Stimulated activated naive CD8-positive, alpha-beta T cell treated with anti-CD3 and anti-CD28 coated beads, Interleukin-15, Interleukin-2, amounts not matched to agents 100 ng/mL and 50 ng/mL, for 24 hours (primary cell): ENCODE data around the gene TTC22.

Experiments used
- H3K27ac Mint-ChIP-seq: one replicate; pipeline ENCODE4 v1.8.0; 2021; ENCODE audit warnings: mild to moderate bottlenecking, mixed read lengths
- H3K27me3 Mint-ChIP-seq: one replicate; pipeline ENCODE4 v1.8.0; 2021; ENCODE audit warnings: mixed read lengths
- H3K36me3 Mint-ChIP-seq: one replicate; pipeline ENCODE4 v1.8.0; 2021; ENCODE audit warnings: low read depth, mixed read lengths
- H3K4me1 Mint-ChIP-seq: one replicate; pipeline ENCODE4 v1.8.0; 2021; ENCODE audit warnings: low read depth, mixed read lengths
- H3K4me3 Mint-ChIP-seq: one replicate; pipeline ENCODE4 v1.8.0; 2021; ENCODE audit warnings: mild to moderate bottlenecking, mixed read lengths
- H3K9me3 Mint-ChIP-seq: one replicate; pipeline ENCODE4 v1.8.0; 2021; ENCODE audit warnings: mixed read lengths

TTC22 gene

DNA sequence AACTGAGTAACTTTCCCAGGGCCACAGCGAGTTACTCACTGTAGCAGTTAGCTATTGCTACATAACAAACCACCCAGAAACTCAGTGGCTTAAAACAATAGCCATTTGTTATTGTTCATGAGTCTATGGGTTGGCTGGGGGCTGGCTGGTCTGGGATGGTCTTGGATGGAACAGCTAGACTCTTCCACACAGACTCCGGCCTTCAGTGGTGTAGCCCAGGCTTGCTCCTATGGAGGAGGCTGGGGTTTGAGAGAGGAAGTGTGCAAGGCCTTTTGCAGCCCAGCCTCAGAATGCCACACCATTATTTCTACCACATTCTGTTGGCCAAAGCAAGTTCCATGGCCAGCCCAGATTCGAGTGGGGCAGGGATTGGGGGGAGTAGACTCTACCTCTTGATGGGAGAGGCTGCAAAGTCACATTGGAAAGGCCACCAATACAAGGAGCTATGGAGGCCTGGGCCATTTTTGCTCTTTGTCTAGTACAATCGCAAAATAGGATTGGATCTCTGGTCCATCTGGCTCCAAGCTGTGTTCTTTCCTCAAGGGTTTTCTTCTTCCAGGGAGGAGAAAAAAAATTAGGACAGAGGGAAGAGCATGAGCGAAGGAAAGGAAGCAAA lies 37.5 kb upstream of the TTC22 start:
- no peaks in the 10 kb centered on the region for H3K27me3 Mint-ChIP-seq
- H3K4me1 Mint-ChIP-seq, result no peaks in the 10 kb centered on the region
- no peak overlapping the region for H3K4me3 Mint-ChIP-seq
- no peaks in the 10 kb centered on the region for H3K36me3 Mint-ChIP-seq
- H3K9me3 Mint-ChIP-seq, result no peaks in the 10 kb centered on the region
- H3K27ac Mint-ChIP-seq, result no peak overlapping the region

DNA sequence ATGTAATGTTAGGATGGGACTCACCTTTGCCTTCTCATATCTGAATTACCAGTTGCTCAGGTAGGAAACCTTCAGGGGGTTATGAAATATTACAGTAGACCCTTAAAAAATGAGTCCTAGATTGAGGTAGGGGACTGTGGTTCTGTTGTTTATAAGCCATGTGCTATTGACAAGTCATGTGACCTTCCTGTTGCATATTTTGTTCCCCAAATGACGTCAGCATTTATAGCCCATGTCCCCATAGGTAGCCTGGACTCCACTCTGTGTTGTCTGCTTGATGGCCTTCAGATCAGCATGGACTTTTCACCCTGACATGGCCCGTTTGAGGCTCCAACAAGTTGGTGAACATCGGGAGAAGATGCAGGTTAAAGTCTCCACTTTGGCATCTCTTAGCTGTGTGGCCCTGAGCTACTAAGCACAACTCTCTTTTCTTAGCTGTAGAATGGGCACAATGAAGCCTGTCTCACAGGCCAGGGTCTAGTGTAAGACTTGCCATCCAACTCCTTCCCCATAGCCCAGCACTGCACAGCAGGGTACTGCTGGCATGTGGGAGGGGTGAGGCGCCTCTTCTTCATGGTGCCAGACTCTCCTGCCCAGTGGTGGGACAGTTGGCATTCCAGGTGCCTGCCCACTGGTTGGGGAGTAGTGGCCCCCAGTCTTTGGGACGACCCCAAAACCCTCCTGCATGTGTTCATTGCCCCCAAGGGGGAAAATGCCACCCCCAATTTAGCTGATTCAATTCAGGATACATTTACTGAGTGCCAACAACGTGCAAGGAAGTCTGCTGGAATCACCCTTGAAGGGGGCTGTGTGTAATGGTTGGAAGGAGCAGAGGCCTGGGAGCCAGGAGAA lies 36.1 kb upstream of the TTC22 start:
- Mint-ChIP-seq H3K4me3 (no peak overlapping the region), H3K9me3 (no peaks in the 10 kb centered on the region), H3K27me3 (no peaks in the 10 kb centered on the region), H3K36me3 (no peaks in the 10 kb centered on the region), H3K4me1 (no peaks in the 10 kb centered on the region), H3K27ac (no peak overlapping the region)

DNA sequence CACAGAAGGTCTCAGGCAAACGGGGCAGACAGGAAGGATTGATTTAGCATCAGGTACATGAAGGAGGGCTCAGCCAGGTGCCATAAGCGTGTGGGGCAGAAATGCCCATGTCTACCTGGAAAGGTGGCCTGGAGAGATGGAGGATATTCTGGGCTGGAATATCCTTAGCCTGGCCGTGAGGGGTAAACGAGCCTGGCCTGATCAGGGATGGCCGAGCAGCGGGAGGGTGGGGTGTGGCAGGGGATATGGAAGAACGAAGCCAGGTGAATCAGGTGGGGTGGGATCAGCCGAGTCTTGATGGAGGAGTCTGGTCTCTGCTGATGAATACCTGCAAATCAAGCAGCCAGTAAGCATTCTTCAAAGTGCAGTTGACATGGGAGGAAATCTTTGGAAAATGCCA lies 35.5 kb upstream of the TTC22 start:
- Mint-ChIP-seq H3K27me3 (no peaks in the 10 kb centered on the region), H3K36me3 (no peaks in the 10 kb centered on the region), H3K4me1 (no peaks in the 10 kb centered on the region), H3K9me3 (no peaks in the 10 kb centered on the region), H3K4me3 (no peak overlapping the region), H3K27ac (no peak overlapping the region)

GRCh38 chr1:54835970-54836369 lies 34.8 kb upstream of the TTC22 start:
- Mint-ChIP-seq H3K4me1 (no peaks in the 10 kb centered on the region), H3K4me3 (no peak overlapping the region), H3K9me3 (peaks cover 2% of the 10 kb centered on the region), H3K27ac (no peak overlapping the region), H3K27me3 (no peaks in the 10 kb centered on the region), H3K36me3 (peaks cover 2% of the 10 kb centered on the region)

DNA sequence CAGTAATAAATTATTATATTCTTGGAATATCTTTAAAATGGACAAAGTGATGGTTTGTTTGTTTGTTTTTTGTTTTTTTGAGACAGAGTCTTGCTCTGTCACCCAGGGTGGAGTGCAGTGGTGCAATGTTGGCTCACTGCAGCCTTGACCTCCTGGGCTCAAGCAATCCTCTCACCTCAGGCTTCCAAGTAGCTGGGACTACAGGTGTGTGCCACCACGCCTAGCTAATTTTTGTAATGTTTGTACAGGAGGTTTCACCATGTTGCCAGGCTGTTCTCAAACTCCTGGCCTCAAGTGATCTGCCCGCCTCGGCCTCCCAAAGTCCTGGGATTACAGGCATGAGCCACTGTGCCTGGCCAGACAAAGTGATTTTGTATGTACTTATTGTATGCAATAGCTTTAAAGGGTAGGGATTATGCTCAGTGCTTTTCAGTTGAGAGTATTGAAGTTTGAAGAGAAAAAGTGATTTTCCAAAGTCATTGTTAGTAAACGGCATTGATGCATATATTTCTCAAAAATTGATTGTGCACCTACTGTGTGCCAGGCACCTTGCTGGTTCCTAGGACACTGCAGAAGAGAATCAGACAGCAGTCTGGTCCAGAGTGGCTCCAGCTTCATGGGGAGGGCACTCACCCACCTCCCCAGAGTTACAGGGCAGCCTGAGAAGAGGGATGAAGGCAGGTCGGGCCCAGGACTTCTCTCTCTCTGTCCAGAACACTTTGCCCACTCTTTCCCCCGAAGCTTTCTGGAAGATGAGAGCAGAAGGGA lies 34.2 kb upstream of the TTC22 start:
- H3K9me3 Mint-ChIP-seq, result peaks cover 7% of the 10 kb centered on the region
- no peak overlapping the region for H3K27ac Mint-ChIP-seq
- H3K27me3 Mint-ChIP-seq, result no peaks in the 10 kb centered on the region
- H3K4me3 Mint-ChIP-seq, result no peak overlapping the region
- H3K36me3 Mint-ChIP-seq, result peaks cover 8% of the 10 kb centered on the region
- no peaks in the 10 kb centered on the region for H3K4me1 Mint-ChIP-seq

GRCh38 chr1:54834007-54834541 lies 33.0 kb upstream of the TTC22 start:
- Mint-ChIP-seq H3K4me3 (no peak overlapping the region), H3K27ac (no peak overlapping the region), H3K9me3 (peaks cover 7% of the 10 kb centered on the region), H3K27me3 (no peaks in the 10 kb centered on the region), H3K4me1 (no peaks in the 10 kb centered on the region), H3K36me3 (peaks cover 8% of the 10 kb centered on the region)

GRCh38 chr1:54833121-54833520 lies 32.0 kb upstream of the TTC22 start:
- Mint-ChIP-seq H3K4me3 (no peak overlapping the region), H3K27ac (no peak overlapping the region), H3K36me3 (peaks cover 8% of the 10 kb centered on the region), H3K9me3 (peaks cover 7% of the 10 kb centered on the region), H3K4me1 (no peaks in the 10 kb centered on the region), H3K27me3 (no peaks in the 10 kb centered on the region)

DNA sequence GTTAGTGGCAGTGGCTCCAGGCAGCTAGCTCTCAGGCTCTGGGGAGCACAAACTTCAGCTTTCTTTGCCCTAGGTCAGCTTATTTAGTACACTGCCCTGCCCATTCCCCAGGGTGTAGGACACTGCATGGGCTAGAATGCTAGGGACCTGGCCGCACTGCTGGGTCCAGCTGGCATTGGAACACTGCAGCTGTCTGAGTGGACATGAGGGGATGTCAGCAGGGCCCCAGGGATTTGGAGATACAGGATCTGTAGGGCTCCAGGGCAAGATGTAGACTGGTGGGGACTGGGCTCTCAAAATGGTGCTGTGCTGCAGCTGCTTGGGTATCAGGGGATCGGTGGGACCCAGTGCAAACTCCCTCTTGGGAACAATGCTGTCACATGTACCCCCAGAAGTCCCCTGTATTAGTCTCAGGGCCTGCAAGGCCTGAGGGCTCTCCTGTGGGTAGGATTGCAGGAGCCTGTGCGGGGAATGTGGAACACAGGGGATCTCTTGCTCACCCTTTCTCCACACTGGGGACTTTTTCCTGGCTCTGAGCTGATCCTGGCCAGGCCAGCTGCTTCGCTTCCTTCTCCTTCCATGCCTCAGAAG lies 25.2 kb upstream of the TTC22 start:
- no peaks in the 10 kb centered on the region for H3K27me3 Mint-ChIP-seq
- peaks cover 21% of the 10 kb centered on the region for H3K36me3 Mint-ChIP-seq
- no peak overlapping the region for H3K27ac Mint-ChIP-seq
- no peaks in the 10 kb centered on the region for H3K4me1 Mint-ChIP-seq
- peaks cover 20% of the 10 kb centered on the region for H3K9me3 Mint-ChIP-seq
- no peak overlapping the region for H3K4me3 Mint-ChIP-seq

DNA sequence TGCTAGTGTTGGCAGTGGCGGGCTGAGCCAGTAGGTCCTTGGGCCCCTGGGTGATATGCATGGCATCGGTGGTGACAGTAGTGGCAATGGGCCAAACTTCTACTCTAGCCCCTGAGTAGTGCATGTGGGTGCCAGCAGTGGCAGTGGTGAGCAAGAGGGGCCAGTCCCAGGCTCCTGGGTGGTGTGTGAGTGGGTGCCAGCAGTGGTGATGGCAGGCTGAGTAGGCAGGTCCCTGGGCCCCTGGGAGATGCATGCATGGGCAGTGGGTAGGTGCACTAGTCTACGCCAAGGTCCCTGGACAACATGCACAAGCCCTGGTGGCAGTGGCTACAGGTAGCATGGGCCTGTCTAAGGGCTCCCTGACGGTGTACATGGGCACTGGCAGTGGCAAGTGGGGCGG lies 24.6 kb upstream of the TTC22 start:
- H3K9me3 Mint-ChIP-seq, result peaks cover 15% of the 10 kb centered on the region
- no peaks in the 10 kb centered on the region for H3K27me3 Mint-ChIP-seq
- no peak overlapping the region for H3K4me3 Mint-ChIP-seq
- peaks cover 17% of the 10 kb centered on the region for H3K36me3 Mint-ChIP-seq
- H3K27ac Mint-ChIP-seq, result no peak overlapping the region
- no peaks in the 10 kb centered on the region for H3K4me1 Mint-ChIP-seq

DNA sequence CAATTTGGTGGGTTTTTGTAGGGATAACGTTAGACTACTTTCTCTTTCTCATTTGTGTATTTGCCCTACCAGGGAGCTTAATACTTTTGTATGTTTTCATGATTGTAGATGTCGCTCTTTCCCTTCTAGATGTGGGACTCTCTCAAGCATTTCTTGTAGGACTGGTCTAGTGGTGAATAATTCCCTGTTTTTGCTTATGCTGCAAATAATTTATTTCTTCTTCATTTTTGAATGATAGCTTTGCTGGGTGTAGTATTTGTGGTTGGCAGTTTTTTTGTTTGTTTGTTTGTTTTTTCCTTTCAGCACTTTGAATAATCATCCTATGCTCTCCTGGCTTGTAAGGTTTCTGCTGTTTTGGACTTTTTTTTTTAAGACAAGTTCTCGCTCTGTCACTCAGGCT lies 22.5 kb upstream of the TTC22 start:
- no peak overlapping the region for H3K27ac Mint-ChIP-seq

GRCh38 chr1:54819733-54820132 lies 18.6 kb upstream of the TTC22 start:
- H3K27me3 Mint-ChIP-seq, result no peaks in the 10 kb centered on the region

More for the DNA sequence above, 22.5 kb upstream of the TTC22 start:
- Mint-ChIP-seq H3K36me3 (peaks cover 13% of the 10 kb centered on the region), H3K4me1 (no peaks in the 10 kb centered on the region), H3K27me3 (no peaks in the 10 kb centered on the region), H3K9me3 (peaks cover 13% of the 10 kb centered on the region), H3K4me3 (no peak overlapping the region)

GRCh38 chr1:54819195-54819536 lies 18.0 kb upstream of the TTC22 start:
- no peaks in the 10 kb centered on the region for H3K27me3 Mint-ChIP-seq
- peaks cover 9% of the 10 kb centered on the region for H3K9me3 Mint-ChIP-seq
- no peak overlapping the region for H3K27ac Mint-ChIP-seq
- H3K4me1 Mint-ChIP-seq, result no peaks in the 10 kb centered on the region
- peaks cover 9% of the 10 kb centered on the region for H3K36me3 Mint-ChIP-seq
- no peak overlapping the region for H3K4me3 Mint-ChIP-seq

More at GRCh38 chr1:54819733-54820132, 18.6 kb upstream of the TTC22 start:
- Mint-ChIP-seq H3K4me1 (no peaks in the 10 kb centered on the region), H3K9me3 (peaks cover 12% of the 10 kb centered on the region), H3K4me3 (no peak overlapping the region), H3K27ac (peak overlapping the region; percentile 9), H3K36me3 (peaks cover 9% of the 10 kb centered on the region)

DNA sequence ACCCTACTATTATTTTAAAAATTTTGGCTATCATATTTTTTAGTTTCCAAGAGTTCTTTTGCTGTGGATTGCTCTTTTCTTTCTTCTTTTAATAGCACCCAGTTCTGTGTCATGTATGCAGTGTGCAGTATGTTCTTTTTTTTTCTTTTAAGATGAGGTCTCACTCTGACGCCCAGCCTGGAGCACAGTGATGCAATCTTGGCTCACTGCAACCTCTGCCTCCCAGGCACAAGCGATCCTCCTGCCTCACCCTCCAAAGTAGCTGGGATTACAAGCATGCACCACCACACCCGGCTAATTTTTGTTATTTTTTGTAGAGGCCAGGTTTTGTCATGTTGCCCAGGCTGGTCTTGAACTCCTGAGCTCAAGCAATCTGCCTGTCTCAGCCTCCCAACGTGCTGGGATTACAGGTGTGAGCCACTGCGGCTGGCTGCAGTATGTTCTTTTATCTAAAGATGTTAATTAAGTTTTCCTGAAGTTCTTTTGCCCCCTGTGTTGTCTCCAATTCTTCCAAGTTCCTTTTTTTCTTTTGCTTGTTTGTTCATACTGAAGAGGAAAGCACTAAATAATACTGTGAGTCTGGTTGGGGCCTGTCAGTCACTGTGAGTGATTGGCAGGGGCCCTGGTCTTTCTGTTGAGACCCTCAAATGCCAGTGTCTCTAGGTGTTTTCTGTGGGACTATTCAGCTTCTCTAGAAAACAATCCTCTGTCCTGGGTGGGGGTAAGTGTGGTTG lies 17.5 kb upstream of the TTC22 start:
- Mint-ChIP-seq H3K27me3 (no peaks in the 10 kb centered on the region), H3K4me3 (no peak overlapping the region), H3K36me3 (peaks cover 6% of the 10 kb centered on the region), H3K4me1 (no peaks in the 10 kb centered on the region), H3K27ac (no peak overlapping the region), H3K9me3 (peaks cover 5% of the 10 kb centered on the region)

DNA sequence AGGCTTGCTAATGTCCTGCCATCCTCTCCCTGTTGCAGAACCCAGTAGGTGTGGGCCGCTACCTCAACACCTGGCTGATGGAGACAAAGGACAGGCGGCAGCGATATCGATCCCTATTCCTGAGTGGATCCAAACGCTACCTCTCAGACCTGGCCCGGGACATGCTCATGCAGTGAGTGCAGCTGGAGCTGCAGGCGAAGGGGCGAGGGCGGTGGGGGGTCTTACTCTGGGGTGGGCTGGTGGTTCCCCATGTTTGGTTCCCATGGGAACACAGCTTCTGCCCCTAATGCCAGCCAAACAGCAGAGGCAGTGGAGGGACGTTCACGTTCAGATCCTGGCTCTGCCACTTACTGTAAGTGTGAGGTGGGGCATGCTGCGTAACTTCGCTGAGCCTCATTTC lies 15.8 kb upstream of the TTC22 start:
- no peaks in the 10 kb centered on the region for H3K9me3 Mint-ChIP-seq
- H3K27me3 Mint-ChIP-seq, result no peaks in the 10 kb centered on the region
- H3K4me1 Mint-ChIP-seq, result peaks cover 4% of the 10 kb centered on the region
- H3K4me3 Mint-ChIP-seq, result no peak overlapping the region
- no peaks in the 10 kb centered on the region for H3K36me3 Mint-ChIP-seq
- H3K27ac Mint-ChIP-seq, result no peak overlapping the region
